NCI-H2196 (cell line): ENCODE results near the gene ABL2.

Source experiments
- DNase-seq: peaks from one replicate; lab custom pipeline; 2025; ENCODE audit not compliant: unreplicated experiment; lab: John Stamatoyannopoulos, UW

ABL2 gene

GRCh38 chr1:179095924-179096323 is 133.6 kb downstream of the ABL2 start:
- no peak for DNase-seq

- DNase-seq: no peak
Observed at GRCh38 chr1:179095377-179095776, 134.1 kb downstream of the ABL2 start.

GRCh38 chr1:179094818-179095217 is 134.7 kb downstream of the ABL2 start:
- no peak for DNase-seq

GRCh38 chr1:179092896-179093461 is 136.5 kb downstream of the ABL2 start:
- DNase-seq: no peak

GRCh38 chr1:179091691-179092165 is 137.7 kb downstream of the ABL2 start:
- peak; percentile 48 for DNase-seq

GRCh38 chr1:179090923-179091322 is 138.6 kb downstream of the ABL2 start:
- DNase-seq: no peak

- no peak for DNase-seq
Observed at GRCh38 chr1:179090522-179090921, 139.0 kb downstream of the ABL2 start.

GRCh38 chr1:179089827-179090482 is 139.5 kb downstream of the ABL2 start:
- DNase-seq: no peak

- DNase-seq: no peak
Observed at GRCh38 chr1:179087665-179088064, 141.8 kb downstream of the ABL2 start.

- DNase-seq: no peak
Observed at GRCh38 chr1:179083533-179083932, 145.9 kb downstream of the ABL2 start.

- no peak for DNase-seq
Observed at GRCh38 chr1:179082999-179083335, 146.5 kb downstream of the ABL2 start.

GRCh38 chr1:179082333-179082998 is 147.0 kb downstream of the ABL2 start:
- peak; percentile 26 for DNase-seq

- DNase-seq: peak; percentile 90
Observed at GRCh38 chr1:179081687-179082332, 147.7 kb downstream of the ABL2 start, which contains the start of gene TOR3A. TOR3A (plus strand) TSS chr1:179082070; CDS start chr1:179082129, 59 bp downstream.

- no peak for DNase-seq
Observed at GRCh38 chr1:179080866-179081686, 148.4 kb downstream of the ABL2 start.

GRCh38 chr1:179079113-179079761 is 150.2 kb downstream of the ABL2 start:
- DNase-seq: peak; percentile 73

GRCh38 chr1:179077396-179077795 is 152.1 kb downstream of the ABL2 start:
- no peak for DNase-seq

GRCh38 chr1:179066471-179066870 is 163.0 kb downstream of the ABL2 start:
- no peak for DNase-seq

- no peak for DNase-seq
Observed at GRCh38 chr1:179061360-179062282, 167.9 kb downstream of the ABL2 start.
